ENCODE data around the gene GPR149. TPM values are rescaled to one million over a fixed set of nuclear protein-coding genes. Genes with fewer than 3 reads are reported as not detected.

Gene GPR149
- total RNA-seq, 1 experiment from 2014 or later = not detected

DNA sequence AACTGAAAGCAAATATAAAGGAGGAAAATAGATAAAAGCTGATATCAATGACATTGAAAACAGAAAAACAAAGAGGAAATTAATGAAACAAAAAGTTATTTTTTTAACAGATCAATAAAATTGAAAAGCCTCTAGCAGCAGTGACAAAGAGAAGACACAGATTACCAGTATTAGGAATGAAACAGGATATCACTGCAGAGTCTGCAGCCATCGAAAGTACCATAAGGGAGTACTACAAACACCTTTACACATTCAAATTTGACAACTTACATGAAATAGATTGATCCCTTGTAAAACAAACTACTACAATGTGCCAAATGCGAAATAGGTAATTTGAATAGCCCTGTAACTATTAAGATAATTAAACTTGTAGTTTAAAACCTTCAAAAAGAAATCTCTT, 80.8 kb downstream of the GPR149 start:
- H3K9me3 Mint-ChIP-seq (ENCODE audit: low read depth, unreplicated experiment) = no peaks in the 10 kb centered on the region
- H3K4me3 Mint-ChIP-seq (ENCODE audit: low read depth, unreplicated experiment) = no peak overlapping the region
- TF ChIP-seq, protein P1, sequence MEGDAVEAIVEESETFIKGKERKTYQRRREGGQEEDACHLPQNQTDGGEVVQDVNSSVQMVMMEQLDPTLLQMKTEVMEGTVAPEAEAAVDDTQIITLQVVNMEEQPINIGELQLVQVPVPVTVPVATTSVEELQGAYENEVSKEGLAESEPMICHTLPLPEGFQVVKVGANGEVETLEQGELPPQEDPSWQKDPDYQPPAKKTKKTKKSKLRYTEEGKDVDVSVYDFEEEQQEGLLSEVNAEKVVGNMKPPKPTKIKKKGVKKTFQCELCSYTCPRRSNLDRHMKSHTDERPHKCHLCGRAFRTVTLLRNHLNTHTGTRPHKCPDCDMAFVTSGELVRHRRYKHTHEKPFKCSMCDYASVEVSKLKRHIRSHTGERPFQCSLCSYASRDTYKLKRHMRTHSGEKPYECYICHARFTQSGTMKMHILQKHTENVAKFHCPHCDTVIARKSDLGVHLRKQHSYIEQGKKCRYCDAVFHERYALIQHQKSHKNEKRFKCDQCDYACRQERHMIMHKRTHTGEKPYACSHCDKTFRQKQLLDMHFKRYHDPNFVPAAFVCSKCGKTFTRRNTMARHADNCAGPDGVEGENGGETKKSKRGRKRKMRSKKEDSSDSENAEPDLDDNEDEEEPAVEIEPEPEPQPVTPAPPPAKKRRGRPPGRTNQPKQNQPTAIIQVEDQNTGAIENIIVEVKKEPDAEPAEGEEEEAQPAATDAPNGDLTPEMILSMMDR (IDR thresholded peaks at IDR 0.05; ENCODE audit: unreplicated experiment) = no peak
- H3K4me1 Mint-ChIP-seq (ENCODE audit: low read depth, unreplicated experiment) = peaks cover 6% of the 10 kb centered on the region
- DNase-seq = no peak
- no peak overlapping the region for H3K27ac Mint-ChIP-seq (ENCODE audit: unreplicated experiment)
- intact Hi-C loops (cut with micrococcal nuclease; ENCODE audit: unreplicated experiment) = no loop called here
- BruUV-seq (replicated peaks) = no TSS peak
- H3K27me3 Mint-ChIP-seq (ENCODE audit: unreplicated experiment) = no peaks in the 10 kb centered on the region
- CTCF ChIA-PET = no interaction called here
- no peaks in the 10 kb centered on the region for H3K36me3 Mint-ChIP-seq (ENCODE audit: insufficient read depth, unreplicated experiment)

DNA sequence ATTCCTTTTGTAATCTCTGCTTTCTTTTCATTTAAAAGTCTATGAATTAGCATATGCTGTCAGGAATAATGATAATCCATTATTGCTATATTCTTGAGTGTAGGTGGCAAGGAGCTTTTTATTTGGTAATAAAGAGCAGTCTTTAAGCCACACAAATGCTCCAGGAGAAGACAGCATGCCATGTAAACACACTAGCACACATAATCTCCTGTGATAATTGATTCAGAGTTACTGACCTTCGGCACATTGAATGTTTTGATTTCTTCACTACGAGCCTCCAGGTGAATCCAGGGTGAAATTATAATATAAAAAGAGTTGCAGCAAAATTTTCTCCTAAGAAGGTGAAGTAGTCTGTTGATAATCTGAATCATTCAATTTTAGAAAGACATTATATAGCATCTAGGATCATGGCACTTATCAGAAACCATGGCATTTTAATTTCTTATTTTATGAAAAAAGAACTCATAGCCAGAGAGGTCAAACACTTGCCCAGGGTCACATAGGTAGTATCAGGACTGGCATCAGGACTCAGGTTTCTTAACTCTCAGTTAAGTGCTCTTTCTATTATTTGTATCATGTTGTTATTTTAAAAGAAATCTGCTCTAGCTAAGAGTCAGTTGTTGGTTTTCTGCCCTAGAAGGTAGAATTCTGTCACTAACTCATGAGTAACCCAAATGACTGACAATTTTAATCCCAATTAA, 84.4 kb downstream of the GPR149 start:
- intact Hi-C loops (cut with micrococcal nuclease; ENCODE audit: unreplicated experiment) = no loop called here

DNA sequence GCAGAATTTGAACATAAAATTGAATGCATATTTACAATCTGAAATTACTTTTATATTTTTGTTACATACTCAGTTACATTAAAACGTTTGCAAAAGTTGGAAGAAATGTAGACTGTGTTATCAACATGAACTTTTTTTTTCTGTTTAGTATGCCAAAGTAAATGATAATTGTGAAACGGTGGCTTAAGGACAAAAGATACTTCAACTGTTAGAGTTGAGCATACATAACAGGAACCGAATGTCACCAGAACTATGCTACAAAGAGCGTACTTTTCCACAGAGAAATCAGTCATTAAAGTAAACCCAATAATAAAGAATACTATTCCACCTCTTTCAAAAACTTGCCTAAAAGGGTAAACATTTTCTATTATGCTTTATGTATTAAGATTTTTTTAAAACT, 91.4 kb downstream of the GPR149 start:
- no peak for DNase-seq
- BruUV-seq (replicated peaks) = no TSS peak
- H3K9me3 Mint-ChIP-seq (ENCODE audit: low read depth, unreplicated experiment) = no peaks in the 10 kb centered on the region
- intact Hi-C loops (cut with micrococcal nuclease; ENCODE audit: unreplicated experiment) = loop anchor here (5.0 kb wide), 1 partner anchor 214 kb away; no protein-coding TSS in a partner anchor
- H3K4me1 Mint-ChIP-seq (ENCODE audit: low read depth, unreplicated experiment) = peaks cover 8% of the 10 kb centered on the region
- H3K27me3 Mint-ChIP-seq (ENCODE audit: unreplicated experiment) = no peaks in the 10 kb centered on the region
- no peak overlapping the region for H3K4me3 Mint-ChIP-seq (ENCODE audit: low read depth, unreplicated experiment)
- H3K27ac Mint-ChIP-seq (ENCODE audit: unreplicated experiment) = no peak overlapping the region
- CTCF ChIA-PET = no interaction called here
- TF ChIP-seq, protein P1 (IDR thresholded peaks at IDR 0.05; ENCODE audit: unreplicated experiment) = no peak
- no peaks in the 10 kb centered on the region for H3K36me3 Mint-ChIP-seq (ENCODE audit: insufficient read depth, unreplicated experiment)

More for the DNA sequence above, 84.4 kb downstream of the GPR149 start:
- Mint-ChIP-seq H3K27me3 (ENCODE audit: unreplicated experiment) (no peaks in the 10 kb centered on the region), H3K4me1 (ENCODE audit: low read depth, unreplicated experiment) (no peaks in the 10 kb centered on the region), H3K4me3 (ENCODE audit: low read depth, unreplicated experiment) (no peak overlapping the region), H3K9me3 (ENCODE audit: low read depth, unreplicated experiment) (no peaks in the 10 kb centered on the region), H3K27ac (ENCODE audit: unreplicated experiment) (no peak overlapping the region), H3K36me3 (ENCODE audit: insufficient read depth, unreplicated experiment) (no peaks in the 10 kb centered on the region)
- DNase-seq = no peak
- TF ChIP-seq, protein P1 (IDR thresholded peaks at IDR 0.05; ENCODE audit: unreplicated experiment) = no peak
- CTCF ChIA-PET = no interaction called here
- no TSS peak for BruUV-seq (replicated peaks)

DNA sequence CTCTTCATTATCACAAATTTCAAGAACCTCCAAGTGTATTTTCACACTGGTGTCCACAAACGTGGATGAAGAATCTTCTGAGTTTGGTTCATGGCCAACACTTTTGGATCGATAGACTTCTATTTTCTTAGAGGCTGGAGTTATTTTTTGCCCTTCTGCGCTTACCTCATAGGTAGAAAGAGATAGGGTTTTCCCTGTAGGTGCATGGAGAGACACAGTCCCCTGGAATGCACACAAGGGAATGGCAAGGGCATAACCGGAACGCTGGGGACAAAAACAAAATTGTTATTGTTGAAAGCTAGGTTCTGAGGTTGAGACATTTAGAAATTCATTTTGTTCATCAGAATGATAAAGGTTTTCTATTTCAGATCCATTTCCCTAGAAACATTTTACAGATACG, 92.0 kb downstream of the GPR149 start:
- intact Hi-C loops (cut with micrococcal nuclease; ENCODE audit: unreplicated experiment) = loop anchor here (5.0 kb wide), 1 partner anchor 214 kb away; no protein-coding TSS in a partner anchor
- BruUV-seq (replicated peaks) = no TSS peak

More for the DNA sequence above, 92.0 kb downstream of the GPR149 start:
- DNase-seq = no peak
- H3K4me3 Mint-ChIP-seq (ENCODE audit: low read depth, unreplicated experiment) = no peak overlapping the region
- H3K4me1 Mint-ChIP-seq (ENCODE audit: low read depth, unreplicated experiment) = peaks cover 8% of the 10 kb centered on the region
- CTCF ChIA-PET = no interaction called here
- H3K27ac Mint-ChIP-seq (ENCODE audit: unreplicated experiment) = no peak overlapping the region
- peaks cover 4% of the 10 kb centered on the region for H3K27me3 Mint-ChIP-seq (ENCODE audit: unreplicated experiment)
- no peaks in the 10 kb centered on the region for H3K9me3 Mint-ChIP-seq (ENCODE audit: low read depth, unreplicated experiment)
- no peaks in the 10 kb centered on the region for H3K36me3 Mint-ChIP-seq (ENCODE audit: insufficient read depth, unreplicated experiment)
- TF ChIP-seq, protein P1 (IDR thresholded peaks at IDR 0.05; ENCODE audit: unreplicated experiment) = no peak
